HL-60 (cell line): ENCODE data around the gene USP48.
"Not testable (repeated sequence)": the region's sequence is repeated elsewhere in the genome, so short reads cannot be mapped to it uniquely, and the experiment has no call there.

Experiments used
- DNase-seq, 2 experiments: peaks; one replicate each; pipeline ENCODE4 v3.0.0-alpha.2; 2010 to 2020; ENCODE audit warnings: low read depth in 1 of 2, low spot score in 1 of 2
- H3K27ac ChIP-seq: fragments of 250-450 bp; sonication (Bioruptor Pico); replicated peaks from 2 replicates; pipeline ENCODE4 v1.5.1; 2020; ENCODE audit warnings: mild to moderate bottlenecking, moderate library complexity
- H3K27me3 ChIP-seq: fragments of 250-450 bp; sonication (Bioruptor Pico); 2 replicates; pipeline ENCODE4 v1.5.1; 2021; ENCODE audit warnings: mild to moderate bottlenecking, moderate library complexity; ENCODE audit not compliant: insufficient read depth, poor library complexity, severe bottlenecking
- H3K4me3 ChIP-seq: replicated peaks from 2 replicates; pipeline ENCODE4 v1.5.1; 2011; ENCODE audit warnings: mild to moderate bottlenecking, control low read depth, low read length; ENCODE audit not compliant: insufficient read depth
- GABPA ChIP-seq: IDR thresholded peaks from 2 replicates; pipeline ENCODE4 v1.6.1; 2012; ENCODE audit warnings: low read depth
- POLR2AphosphoS5 ChIP-seq: IDR thresholded peaks from 2 replicates; pipeline ENCODE4 v1.6.1; 2012; ENCODE audit warnings: low read depth
- SPI1 ChIP-seq: IDR thresholded peaks from 2 replicates; pipeline ENCODE4 v1.6.1; 2012; ENCODE audit warnings: low read depth, mild to moderate bottlenecking, borderline replicate concordance
- TF ChIP-seq, protein P1 (sequence below): IDR thresholded peaks from one replicate; pipeline ENCODE4 v1.5.1; 2011; ENCODE audit warnings: low read length, control low read depth, inconsistent platforms; ENCODE audit not compliant: insufficient read depth
- TF ChIP-seq, protein P2 (sequence below): IDR thresholded peaks from 2 replicates; pipeline ENCODE4 v1.6.1; 2012; ENCODE audit warnings: low read depth; ENCODE audit not compliant: insufficient replicate concordance

Gene USP48

DNA sequence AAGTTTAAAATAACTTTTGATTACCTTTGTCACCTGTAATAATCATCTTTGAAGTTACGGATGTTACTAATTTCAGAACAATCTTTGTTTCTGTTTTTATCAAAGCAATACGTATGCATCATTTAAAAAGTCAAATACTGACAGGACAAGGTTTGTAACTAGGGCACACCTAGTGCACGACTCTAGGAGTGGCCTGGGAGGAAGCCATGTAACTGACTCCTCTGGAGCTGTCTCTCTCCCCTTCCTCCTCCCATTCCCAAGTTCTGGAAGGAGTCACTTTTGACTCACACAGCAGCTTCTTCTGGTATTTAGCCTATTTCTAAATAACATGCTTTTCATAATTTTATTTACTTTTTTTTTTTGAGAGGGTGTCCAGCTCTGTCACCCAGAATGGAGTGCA is 102.0 kb downstream of the USP48 start:
- Histone ChIP-seq H3K4me3 (no peak overlapping the region), H3K27me3 (no peaks in the 10 kb centered on the region), H3K27ac (no peak overlapping the region)
- no peak for TF ChIP-seq SPI1
- no peak for DNase-seq

DNA sequence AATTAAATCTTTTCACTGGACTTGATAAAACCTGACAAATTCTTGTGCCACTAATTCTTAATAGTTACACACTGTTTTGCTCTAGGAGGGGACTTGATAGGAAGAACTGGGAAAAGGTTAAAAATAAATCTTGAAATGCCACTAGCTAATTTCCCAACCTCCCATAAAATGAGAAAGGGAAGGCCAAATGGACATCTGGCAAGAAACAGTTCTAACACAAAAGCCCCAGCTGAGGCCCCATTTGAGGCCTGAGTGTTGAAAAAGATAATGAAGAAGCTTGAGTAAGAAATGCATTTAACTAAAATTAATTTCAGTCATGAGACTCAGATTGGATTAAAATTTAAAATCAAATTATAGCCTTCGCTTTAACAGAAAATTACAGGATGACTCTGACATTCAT is 102.6 kb downstream of the USP48 start:
- DNase-seq: no peak
- H3K4me3 ChIP-seq: no peak overlapping the region
- H3K27ac ChIP-seq: no peak overlapping the region
- no peak for TF ChIP-seq SPI1
- no peak for TF ChIP-seq POLR2AphosphoS5
- TF ChIP-seq GABPA: no peak
- TF ChIP-seq, protein P1, sequence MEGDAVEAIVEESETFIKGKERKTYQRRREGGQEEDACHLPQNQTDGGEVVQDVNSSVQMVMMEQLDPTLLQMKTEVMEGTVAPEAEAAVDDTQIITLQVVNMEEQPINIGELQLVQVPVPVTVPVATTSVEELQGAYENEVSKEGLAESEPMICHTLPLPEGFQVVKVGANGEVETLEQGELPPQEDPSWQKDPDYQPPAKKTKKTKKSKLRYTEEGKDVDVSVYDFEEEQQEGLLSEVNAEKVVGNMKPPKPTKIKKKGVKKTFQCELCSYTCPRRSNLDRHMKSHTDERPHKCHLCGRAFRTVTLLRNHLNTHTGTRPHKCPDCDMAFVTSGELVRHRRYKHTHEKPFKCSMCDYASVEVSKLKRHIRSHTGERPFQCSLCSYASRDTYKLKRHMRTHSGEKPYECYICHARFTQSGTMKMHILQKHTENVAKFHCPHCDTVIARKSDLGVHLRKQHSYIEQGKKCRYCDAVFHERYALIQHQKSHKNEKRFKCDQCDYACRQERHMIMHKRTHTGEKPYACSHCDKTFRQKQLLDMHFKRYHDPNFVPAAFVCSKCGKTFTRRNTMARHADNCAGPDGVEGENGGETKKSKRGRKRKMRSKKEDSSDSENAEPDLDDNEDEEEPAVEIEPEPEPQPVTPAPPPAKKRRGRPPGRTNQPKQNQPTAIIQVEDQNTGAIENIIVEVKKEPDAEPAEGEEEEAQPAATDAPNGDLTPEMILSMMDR: no peak
- TF ChIP-seq, protein P2, sequence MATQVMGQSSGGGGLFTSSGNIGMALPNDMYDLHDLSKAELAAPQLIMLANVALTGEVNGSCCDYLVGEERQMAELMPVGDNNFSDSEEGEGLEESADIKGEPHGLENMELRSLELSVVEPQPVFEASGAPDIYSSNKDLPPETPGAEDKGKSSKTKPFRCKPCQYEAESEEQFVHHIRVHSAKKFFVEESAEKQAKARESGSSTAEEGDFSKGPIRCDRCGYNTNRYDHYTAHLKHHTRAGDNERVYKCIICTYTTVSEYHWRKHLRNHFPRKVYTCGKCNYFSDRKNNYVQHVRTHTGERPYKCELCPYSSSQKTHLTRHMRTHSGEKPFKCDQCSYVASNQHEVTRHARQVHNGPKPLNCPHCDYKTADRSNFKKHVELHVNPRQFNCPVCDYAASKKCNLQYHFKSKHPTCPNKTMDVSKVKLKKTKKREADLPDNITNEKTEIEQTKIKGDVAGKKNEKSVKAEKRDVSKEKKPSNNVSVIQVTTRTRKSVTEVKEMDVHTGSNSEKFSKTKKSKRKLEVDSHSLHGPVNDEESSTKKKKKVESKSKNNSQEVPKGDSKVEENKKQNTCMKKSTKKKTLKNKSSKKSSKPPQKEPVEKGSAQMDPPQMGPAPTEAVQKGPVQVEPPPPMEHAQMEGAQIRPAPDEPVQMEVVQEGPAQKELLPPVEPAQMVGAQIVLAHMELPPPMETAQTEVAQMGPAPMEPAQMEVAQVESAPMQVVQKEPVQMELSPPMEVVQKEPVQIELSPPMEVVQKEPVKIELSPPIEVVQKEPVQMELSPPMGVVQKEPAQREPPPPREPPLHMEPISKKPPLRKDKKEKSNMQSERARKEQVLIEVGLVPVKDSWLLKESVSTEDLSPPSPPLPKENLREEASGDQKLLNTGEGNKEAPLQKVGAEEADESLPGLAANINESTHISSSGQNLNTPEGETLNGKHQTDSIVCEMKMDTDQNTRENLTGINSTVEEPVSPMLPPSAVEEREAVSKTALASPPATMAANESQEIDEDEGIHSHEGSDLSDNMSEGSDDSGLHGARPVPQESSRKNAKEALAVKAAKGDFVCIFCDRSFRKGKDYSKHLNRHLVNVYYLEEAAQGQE: no peak
- H3K27me3 ChIP-seq: no peaks in the 10 kb centered on the region

DNA sequence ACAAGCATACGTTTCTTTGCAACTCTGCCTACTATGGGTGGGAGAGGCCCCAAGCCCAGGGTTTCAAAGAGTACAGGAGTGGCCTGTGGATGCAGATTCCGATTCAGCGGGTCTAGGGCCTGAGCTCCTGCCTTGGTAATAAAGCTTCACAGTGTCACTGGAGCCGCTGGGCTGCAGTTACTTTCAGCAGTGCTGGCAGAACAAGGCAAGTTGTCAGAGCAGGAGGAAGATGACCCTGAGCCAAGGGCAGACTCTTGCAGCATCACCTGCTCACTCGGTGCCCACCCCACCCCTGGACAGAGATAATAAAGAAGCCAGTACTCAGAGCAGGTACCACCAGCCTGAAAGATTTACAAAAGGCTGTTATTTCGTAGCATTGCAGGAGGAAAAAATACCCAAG is 105.8 kb downstream of the USP48 start:
- Histone ChIP-seq H3K27me3 (no peaks in the 10 kb centered on the region), H3K4me3 (no peak overlapping the region), H3K27ac (no peak overlapping the region)
- DNase-seq: no peak
- TF ChIP-seq, protein P2: no peak
- TF ChIP-seq, protein P1: no peak
- TF ChIP-seq POLR2AphosphoS5 (no peak), GABPA (no peak), SPI1 (no peak)

DNA sequence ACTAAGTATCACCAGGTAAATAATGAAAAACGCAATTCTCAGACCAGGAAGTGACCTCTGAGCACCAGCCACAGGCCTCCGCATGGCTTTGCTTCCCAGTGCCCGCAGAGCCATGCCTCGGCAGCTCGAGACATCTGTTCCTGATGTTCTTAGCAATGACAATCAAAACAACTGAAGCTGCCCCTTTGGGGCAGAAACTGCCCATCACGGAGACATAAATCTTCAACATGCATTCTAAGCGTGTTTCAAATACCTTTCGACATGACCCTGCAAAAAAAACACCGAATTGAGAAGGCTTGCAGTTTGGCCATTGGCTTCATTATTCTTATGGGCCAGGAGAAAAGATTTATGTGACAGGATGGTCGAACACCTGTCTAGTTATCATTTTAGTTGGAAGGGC is 108.0 kb downstream of the USP48 start:
- TF ChIP-seq POLR2AphosphoS5 (no peak), GABPA (no peak), SPI1 (no peak)
- TF ChIP-seq, protein P1: no peak
- TF ChIP-seq, protein P2: no peak
- H3K27ac ChIP-seq: no peak overlapping the region
- no peak overlapping the region for H3K4me3 ChIP-seq
- DNase-seq: no peak
- H3K27me3 ChIP-seq: no peaks in the 10 kb centered on the region

DNA sequence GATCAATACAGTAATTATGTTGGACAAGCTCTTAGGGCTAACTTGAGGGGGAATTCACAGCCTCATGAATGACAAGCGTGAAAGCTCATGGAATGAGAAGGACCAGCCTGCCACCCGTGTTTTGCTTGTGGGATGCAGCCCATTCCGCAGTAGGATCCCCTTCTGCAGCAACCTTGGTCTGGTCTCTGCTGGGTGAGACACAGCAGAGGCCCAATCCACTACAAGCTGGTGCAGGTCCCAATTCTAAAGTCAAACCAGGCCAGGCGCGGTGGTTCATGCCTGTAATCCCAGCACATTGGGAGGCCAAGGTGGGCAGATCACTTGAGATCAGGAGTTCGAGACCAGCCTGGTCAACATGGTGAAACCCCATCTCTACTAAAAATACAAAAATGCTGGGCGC is 109.1 kb downstream of the USP48 start:
- not testable (repeated sequence) for H3K27ac ChIP-seq, DNase-seq, H3K27me3 ChIP-seq, H3K4me3 ChIP-seq
